GM10266 (cell line): Measurements from ENCODE around the gene RNF25.

ENCODE experiments used
- DNase-seq: peaks from one replicate; pipeline ENCODE4 v3.0.0; 2012; ENCODE audit errors: extremely low spot score
- TF ChIP-seq, protein P1 (sequence below): IDR thresholded peaks from 2 replicates; pipeline ENCODE4 v1.5.1; 2012; ENCODE audit warnings: mild to moderate bottlenecking, low read depth; ENCODE audit not compliant: control insufficient read depth, insufficient read depth; ENCODE audit errors: missing control alignments

The RNF25 gene

DNA sequence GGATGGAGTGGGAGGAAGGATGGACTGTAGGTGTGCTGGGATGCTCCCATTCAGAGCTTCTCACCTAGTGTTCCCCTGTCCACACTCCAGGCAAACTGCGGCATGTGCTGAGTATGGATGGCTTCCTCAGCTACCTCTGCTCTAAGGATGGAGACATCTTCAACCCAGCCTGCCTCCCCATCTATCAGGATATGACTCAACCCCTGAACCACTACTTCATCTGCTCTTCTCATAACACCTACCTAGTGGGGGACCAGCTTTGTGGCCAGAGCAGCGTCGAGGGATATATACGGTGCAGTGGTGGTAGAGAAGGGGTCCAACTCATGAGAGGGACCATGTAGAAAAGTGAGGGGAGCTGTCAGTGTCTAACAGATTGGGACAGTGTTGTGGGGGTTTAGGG is 43.9 kb downstream of the RNF25 start:
- DNase-seq = no peak
- TF ChIP-seq, protein P1, sequence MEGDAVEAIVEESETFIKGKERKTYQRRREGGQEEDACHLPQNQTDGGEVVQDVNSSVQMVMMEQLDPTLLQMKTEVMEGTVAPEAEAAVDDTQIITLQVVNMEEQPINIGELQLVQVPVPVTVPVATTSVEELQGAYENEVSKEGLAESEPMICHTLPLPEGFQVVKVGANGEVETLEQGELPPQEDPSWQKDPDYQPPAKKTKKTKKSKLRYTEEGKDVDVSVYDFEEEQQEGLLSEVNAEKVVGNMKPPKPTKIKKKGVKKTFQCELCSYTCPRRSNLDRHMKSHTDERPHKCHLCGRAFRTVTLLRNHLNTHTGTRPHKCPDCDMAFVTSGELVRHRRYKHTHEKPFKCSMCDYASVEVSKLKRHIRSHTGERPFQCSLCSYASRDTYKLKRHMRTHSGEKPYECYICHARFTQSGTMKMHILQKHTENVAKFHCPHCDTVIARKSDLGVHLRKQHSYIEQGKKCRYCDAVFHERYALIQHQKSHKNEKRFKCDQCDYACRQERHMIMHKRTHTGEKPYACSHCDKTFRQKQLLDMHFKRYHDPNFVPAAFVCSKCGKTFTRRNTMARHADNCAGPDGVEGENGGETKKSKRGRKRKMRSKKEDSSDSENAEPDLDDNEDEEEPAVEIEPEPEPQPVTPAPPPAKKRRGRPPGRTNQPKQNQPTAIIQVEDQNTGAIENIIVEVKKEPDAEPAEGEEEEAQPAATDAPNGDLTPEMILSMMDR = no peak

DNA sequence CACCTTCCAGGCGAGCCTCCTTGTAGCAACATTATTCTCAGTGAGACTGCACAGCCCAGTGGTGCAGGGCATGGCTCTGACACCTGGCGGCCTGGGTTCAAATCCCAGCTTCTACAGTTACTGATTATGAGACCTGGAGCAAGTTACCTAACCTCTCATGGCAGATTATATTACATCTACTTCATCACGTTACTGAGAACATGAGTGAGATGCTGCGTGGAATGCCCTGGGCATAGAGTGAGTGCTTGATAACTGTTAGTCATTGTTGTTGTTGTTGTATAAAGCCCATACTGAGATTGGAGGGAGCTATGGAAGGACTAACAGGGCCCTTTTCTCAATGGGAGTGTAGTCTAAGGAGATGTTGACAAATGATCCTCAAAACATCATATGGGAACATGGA is 45.4 kb downstream of the RNF25 start:
- TF ChIP-seq, protein P1 = no peak
- no peak for DNase-seq

DNA sequence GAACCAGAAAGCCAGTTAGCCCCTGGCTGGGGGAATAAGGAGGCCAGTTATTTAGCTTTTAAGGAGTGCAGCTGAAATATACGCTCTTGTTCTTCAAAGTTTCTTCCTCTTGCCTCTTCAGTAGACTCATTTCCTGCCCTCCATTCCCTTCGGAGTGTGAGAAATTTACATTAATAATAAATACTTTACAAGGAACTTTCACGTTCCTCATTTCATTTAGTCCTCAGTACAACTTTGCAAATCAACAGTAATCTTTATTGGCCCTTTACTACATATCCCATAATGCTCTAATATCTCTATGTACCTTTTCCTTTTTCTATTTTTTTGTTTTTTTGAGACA is 48.5 kb downstream of the RNF25 start:
- no peak for DNase-seq
- TF ChIP-seq, protein P1 = no peak

DNA sequence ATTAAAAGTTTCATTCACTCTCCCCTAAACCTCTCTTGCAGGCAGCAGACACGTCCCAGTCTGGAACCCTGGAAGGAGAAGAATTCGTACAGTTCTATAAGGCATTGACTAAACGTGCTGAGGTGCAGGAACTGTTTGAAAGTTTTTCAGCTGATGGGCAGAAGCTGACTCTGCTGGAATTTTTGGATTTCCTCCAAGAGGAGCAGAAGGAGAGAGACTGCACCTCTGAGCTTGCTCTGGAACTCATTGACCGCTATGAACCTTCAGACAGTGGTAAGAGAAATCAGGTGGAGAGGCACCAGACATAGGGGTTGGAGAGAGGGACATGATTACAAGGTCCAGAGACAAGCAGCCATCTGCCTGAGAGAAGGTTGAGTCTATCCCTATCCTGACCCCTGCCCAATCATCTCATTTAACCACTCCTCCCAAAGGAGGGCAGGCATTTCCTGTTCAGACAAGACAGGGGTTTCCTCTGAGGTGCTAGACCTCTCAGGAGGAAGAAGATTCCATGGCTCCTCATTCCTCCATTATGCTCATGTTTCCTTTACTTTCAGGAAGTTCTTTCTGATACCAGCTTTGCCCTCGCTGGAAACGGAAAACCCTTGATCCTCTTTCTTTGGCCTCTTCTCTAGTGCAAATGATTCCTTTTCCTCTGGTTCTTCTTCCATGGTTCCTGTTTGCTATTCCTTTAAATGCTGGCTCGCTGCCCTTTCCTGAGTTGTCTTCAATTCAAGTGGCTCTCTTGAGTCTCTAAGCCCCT is 49.0 kb downstream of the RNF25 start:
- TF ChIP-seq, protein P1 = no peak
- DNase-seq = no peak

DNA sequence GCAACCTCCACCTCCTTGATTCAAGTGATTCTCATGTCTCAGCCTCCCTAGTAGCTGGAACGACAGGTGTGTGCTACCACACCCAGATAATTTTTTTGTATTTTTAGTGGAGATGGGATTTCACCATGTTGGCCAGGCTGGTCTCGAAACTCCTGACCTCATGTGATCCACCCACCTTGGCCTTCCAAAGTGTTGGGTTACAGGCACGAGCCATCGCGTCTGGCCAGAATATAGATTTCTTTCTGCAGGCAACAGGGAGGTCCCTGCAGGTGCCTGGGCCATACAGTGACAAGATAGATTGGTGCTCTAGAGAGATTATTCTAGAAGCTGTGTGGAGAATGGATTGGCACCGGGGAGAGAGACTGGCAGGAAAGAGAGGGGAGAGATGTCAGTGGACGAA is 50.8 kb downstream of the RNF25 start:
- no peak for DNase-seq
- TF ChIP-seq, protein P1 = no peak

DNA sequence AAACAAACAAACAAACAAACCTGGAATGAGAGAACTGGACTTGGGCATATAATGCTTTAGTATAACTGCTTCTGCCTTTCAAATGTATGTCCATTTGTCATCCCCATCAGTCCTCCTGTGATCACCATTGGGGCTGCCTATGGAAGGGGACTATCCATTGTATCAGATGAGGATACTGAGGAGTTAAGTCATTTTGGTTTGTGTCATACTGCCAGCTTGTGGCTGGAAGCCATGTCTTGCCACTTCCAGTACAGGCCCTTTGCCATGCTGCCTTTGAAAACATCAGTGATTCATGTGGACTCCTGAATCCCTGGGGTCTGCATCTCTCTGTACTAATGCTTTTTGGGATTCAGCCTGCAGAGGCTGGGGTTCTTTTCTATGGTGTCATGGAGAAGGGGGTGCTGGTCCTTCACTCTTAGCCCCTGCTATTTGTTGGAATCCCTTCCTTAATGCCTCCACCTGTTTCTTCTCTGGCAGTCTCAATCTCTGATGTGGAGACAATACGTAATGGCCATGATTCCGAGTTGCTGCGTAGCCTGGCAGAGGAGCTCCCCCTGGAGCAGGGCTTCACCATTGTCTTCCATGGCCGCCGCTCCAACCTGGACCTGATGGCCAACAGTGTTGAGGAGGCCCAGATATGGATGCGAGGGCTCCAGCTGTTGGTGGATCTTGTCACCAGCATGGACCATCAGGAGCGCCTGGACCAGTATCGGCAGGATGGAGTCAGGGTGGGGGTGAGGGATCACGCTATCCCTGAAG is 53.5 kb downstream of the RNF25 start:
- no peak for DNase-seq
- TF ChIP-seq, protein P1 = peak; percentile 16

DNA sequence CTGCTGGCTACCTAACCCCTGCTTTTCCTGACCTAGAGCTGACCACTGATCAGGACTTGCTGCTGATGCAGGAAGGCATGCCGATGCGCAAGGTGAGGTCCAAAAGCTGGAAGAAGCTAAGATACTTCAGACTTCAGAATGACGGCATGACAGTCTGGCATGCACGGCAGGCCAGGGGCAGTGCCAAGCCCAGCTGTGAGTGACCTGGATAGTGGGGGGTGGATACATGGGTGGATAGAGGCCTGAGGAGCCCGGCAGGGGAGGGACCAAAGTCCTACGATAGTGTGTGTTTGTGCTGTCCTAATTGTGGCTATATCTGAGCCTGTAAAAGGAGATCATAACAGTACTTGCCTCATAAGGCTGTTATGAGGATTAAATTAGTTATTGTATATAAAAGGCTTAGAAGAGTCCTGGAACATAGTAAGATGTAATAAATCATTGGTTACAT is 55.9 kb downstream of the RNF25 start:
- DNase-seq = no peak
- TF ChIP-seq, protein P1 = no peak
